ENCODE data around the gene LSS. TPM values are rescaled to one million over a fixed set of nuclear protein-coding genes. Genes with fewer than 3 reads are reported as not detected.

Gene LSS
- polyA plus RNA-seq (101 and 123 TPM in 2 replicates), polyA minus RNA-seq (83.8 and 88.1 TPM in 2 replicates)

DNA sequence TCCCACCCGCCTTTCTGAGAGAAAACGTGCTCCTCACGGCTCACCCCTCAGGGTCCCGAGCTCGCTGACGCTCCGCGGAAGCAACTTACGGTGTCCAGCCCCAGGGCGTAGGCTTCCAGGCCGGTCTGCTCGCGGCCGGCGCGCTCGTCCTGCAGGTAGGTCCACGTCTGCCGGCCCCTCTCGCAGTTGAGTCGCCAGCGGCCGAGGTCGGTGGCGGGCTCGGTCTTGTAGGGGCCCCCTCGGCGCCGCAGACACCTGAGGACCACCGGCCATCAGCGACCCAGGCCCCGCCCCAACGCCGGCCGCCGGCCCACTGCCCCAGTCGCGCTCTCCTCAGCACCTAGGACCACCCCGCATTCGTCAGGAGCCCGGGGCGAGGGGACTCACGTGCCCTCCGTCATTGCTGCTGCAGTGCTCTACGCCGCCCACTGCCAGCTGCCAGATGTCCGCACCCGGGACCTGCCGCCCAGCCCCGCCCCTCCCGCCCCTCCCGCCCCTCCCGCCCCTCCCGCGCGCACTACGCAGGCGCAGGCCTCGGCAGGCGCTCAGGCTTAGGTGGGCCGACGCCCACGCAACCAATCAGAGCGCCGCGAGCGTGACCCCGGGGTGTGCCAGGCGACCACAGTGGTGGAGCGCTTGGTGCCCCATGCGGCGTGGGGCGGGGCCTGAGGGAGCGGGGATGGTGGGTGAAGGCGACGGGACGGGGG, at the start of gene LSS:
Gene LSS (minus strand): TSS at position 430 of the 707 bp plus-strand sequence. CDS start 29 bp downstream, at position 401.
- H3K79me2 ChIP-seq (replicated peaks; ENCODE audit: insufficient read depth, low read length): peaks cover 40% of the 10 kb centered on the region
- H3K4me2 ChIP-seq (ENCODE audit: low read length): peak within 1 kb of the TSS; percentile 81
- H3K9me3 ChIP-seq (ENCODE audit: low read length): no peaks in the 10 kb centered on the region
- H4K20me1 ChIP-seq (ENCODE audit: insufficient read depth): no peaks in the 10 kb centered on the region
- no peaks in the 10 kb centered on the region for H3K9me2 ChIP-seq (ENCODE audit: insufficient read depth, low read length)
- no peaks in the 10 kb centered on the region for H3K27me3 ChIP-seq (ENCODE audit: insufficient read depth, low read depth, low read length)
- peak within 1 kb of the TSS; percentile 99 for H3K4me3 ChIP-seq (ENCODE audit: low read length)
- peak within 1 kb of the TSS; percentile 78 for H3K9ac ChIP-seq (ENCODE audit: low read length)
- H3K36me3 ChIP-seq (ENCODE audit: insufficient read depth, low read length): peaks cover 16% of the 10 kb centered on the region
- H3F3A ChIP-seq (ENCODE audit: insufficient read depth, low read length, poor library complexity, severe bottlenecking): no peaks in the 10 kb centered on the region
- peak within 1 kb of the TSS; percentile 56 for H2AFZ ChIP-seq (ENCODE audit: low read depth, low read length)
- peak within 1 kb of the TSS; percentile 70 for H3K27ac ChIP-seq (ENCODE audit: low read length)
- TF ChIP-seq EZH2 (IDR thresholded peaks at IDR 0.05; ENCODE audit: borderline replicate concordance, insufficient read depth, low read length, poor library complexity, severe bottlenecking) (no peak), POLR2AphosphoS5 (IDR thresholded peaks at IDR 0.05) (peak; percentile 50), MXI1 (conservative IDR thresholded peaks at IDR 0.05; ENCODE audit: poor library complexity, severe bottlenecking) (peak; percentile 89), RAD21 (conservative IDR thresholded peaks at IDR 0.05) (no peak), EP300 (conservative IDR thresholded peaks at IDR 0.05; ENCODE audit: poor library complexity, severe bottlenecking) (no peak)
- TF ChIP-seq, protein P1, sequence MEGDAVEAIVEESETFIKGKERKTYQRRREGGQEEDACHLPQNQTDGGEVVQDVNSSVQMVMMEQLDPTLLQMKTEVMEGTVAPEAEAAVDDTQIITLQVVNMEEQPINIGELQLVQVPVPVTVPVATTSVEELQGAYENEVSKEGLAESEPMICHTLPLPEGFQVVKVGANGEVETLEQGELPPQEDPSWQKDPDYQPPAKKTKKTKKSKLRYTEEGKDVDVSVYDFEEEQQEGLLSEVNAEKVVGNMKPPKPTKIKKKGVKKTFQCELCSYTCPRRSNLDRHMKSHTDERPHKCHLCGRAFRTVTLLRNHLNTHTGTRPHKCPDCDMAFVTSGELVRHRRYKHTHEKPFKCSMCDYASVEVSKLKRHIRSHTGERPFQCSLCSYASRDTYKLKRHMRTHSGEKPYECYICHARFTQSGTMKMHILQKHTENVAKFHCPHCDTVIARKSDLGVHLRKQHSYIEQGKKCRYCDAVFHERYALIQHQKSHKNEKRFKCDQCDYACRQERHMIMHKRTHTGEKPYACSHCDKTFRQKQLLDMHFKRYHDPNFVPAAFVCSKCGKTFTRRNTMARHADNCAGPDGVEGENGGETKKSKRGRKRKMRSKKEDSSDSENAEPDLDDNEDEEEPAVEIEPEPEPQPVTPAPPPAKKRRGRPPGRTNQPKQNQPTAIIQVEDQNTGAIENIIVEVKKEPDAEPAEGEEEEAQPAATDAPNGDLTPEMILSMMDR (IDR thresholded peaks at IDR 0.05; ENCODE audit: poor library complexity, severe bottlenecking): no peak

DNA sequence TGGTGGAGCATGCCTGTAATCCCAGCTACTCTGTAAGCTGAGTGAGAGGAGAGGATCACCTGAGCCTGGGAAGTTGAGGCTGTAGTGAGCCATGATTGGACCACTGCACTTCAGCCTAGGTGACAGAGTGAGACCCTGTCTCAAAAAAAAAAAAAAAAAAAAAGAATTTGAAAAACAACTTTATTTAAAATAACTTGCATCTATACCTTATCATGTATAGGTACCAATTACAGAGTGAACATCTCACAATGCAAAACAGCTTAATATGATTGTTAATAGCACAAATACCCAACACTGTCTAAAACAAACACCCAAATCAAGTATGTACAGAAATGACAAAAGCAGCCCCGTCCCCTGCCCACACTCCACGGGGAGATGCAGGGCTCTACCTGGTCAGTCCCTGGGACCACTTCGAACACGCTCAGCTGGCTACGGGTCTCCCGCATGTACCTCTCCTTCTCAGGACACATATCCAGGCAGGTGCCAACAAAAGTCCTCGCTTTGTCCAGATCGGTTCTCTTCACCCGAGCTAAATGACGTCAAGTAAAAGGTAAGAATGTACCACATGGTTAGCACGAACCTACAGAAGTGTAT, 46.3 kb upstream of the LSS start:
- Histone ChIP-seq H4K20me1 (ENCODE audit: insufficient read depth) (no peaks in the 10 kb centered on the region), H3K9ac (ENCODE audit: low read length) (no peak overlapping the region), H3K4me3 (ENCODE audit: low read length) (no peak overlapping the region), H3K9me3 (ENCODE audit: low read length) (no peaks in the 10 kb centered on the region), H3K9me2 (ENCODE audit: insufficient read depth, low read length) (no peaks in the 10 kb centered on the region), H2AFZ (ENCODE audit: low read depth, low read length) (no peak overlapping the region), H3K27me3 (ENCODE audit: insufficient read depth, low read depth, low read length) (no peaks in the 10 kb centered on the region), H3K4me2 (ENCODE audit: low read length) (no peak overlapping the region), H3K27ac (ENCODE audit: low read length) (no peak overlapping the region), H3K79me2 (replicated peaks; ENCODE audit: insufficient read depth, low read length) (no peaks in the 10 kb centered on the region), H3F3A (ENCODE audit: insufficient read depth, low read length, poor library complexity, severe bottlenecking) (no peaks in the 10 kb centered on the region), H3K36me3 (ENCODE audit: insufficient read depth, low read length) (no peaks in the 10 kb centered on the region)
- TF ChIP-seq MXI1 (conservative IDR thresholded peaks at IDR 0.05; ENCODE audit: poor library complexity, severe bottlenecking): no peak

DNA sequence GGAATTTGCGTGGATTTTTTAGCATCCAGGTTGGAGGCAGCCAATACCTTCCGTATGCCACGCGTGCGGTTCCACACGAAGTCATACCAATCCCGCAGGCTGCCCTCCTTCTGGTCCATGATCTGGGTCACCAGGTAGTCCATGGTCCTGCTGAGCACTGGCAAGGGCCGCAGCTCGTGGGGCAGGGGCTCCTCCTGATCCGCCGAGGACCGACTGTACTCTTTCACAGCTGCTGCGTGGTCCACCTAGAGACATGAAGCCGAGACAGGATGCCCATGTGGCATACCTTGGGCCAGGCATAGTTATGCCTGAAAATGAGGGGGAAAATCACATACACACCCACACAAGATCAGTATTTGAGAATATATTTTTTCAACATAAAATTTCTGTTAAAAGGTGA, 44.8 kb upstream of the LSS start:
- no peaks in the 10 kb centered on the region for H3K9me2 ChIP-seq (ENCODE audit: insufficient read depth, low read length)
- no peak overlapping the region for H3K9ac ChIP-seq (ENCODE audit: low read length)
- no peak for TF ChIP-seq RAD21 (conservative IDR thresholded peaks at IDR 0.05)
- TF ChIP-seq MXI1 (conservative IDR thresholded peaks at IDR 0.05; ENCODE audit: poor library complexity, severe bottlenecking): no peak
- TF ChIP-seq EZH2 (IDR thresholded peaks at IDR 0.05; ENCODE audit: borderline replicate concordance, insufficient read depth, low read length, poor library complexity, severe bottlenecking): no peak
- TF ChIP-seq EP300 (conservative IDR thresholded peaks at IDR 0.05; ENCODE audit: poor library complexity, severe bottlenecking): no peak
- no peak for TF ChIP-seq SMC3 (conservative IDR thresholded peaks at IDR 0.05; ENCODE audit: poor library complexity)
- TF ChIP-seq POLR2AphosphoS5 (IDR thresholded peaks at IDR 0.05): no peak
- TF ChIP-seq TAF1 (IDR thresholded peaks at IDR 0.05; ENCODE audit: low read depth): no peak
- TF ChIP-seq, protein P1 (IDR thresholded peaks at IDR 0.05; ENCODE audit: poor library complexity, severe bottlenecking): no peak
- H3F3A ChIP-seq (ENCODE audit: insufficient read depth, low read length, poor library complexity, severe bottlenecking): no peaks in the 10 kb centered on the region
- no peaks in the 10 kb centered on the region for H3K27me3 ChIP-seq (ENCODE audit: insufficient read depth, low read depth, low read length)
- no peaks in the 10 kb centered on the region for H3K9me3 ChIP-seq (ENCODE audit: low read length)
- no peak overlapping the region for H2AFZ ChIP-seq (ENCODE audit: low read depth, low read length)
- no peaks in the 10 kb centered on the region for H4K20me1 ChIP-seq (ENCODE audit: insufficient read depth)
- H3K36me3 ChIP-seq (ENCODE audit: insufficient read depth, low read length): peaks cover 2% of the 10 kb centered on the region
- H3K79me2 ChIP-seq (replicated peaks; ENCODE audit: insufficient read depth, low read length): no peaks in the 10 kb centered on the region
- no peak overlapping the region for H3K27ac ChIP-seq (ENCODE audit: low read length)
- no peak overlapping the region for H3K4me2 ChIP-seq (ENCODE audit: low read length)
- no peak overlapping the region for H3K4me3 ChIP-seq (ENCODE audit: low read length)

All from neural cell (in vitro differentiated cells).